B cell (primary cell): ENCODE results near the gene CDH7. TPM values are rescaled to one million over a fixed set of nuclear protein-coding genes. Genes with fewer than 3 reads are reported as not detected.

ENCODE experiments used
- ATAC-seq: fragments of 200-7000 bp; cut with Tn5 transposase; one replicate; pipeline ENCODE4 v1.10.0; 2021; ENCODE audit warnings: low read depth, mild to moderate bottlenecking, moderate number of reproducible peaks, moderate library complexity
- CTCF ChIA-PET: fragments of 350-600 bp; sonication (Branson Sonifier 250); formaldehyde crosslinking; loops from one replicate; lab custom pipeline; 2021; ENCODE audit warnings: antibody characterized with exemption, inconsistent platforms; lab: Charles Lee
- POLR2A ChIA-PET: fragments of 350-600 bp; sonication (Branson Sonifier 250); formaldehyde crosslinking; loops from one replicate; lab custom pipeline; 2021; ENCODE audit warnings: antibody characterized with exemption; lab: Charles Lee
- DNase-seq: peaks from one replicate; pipeline ENCODE4 v3.0.0; 2013
- H2AFZ ChIP-seq: 2 replicates; pipeline ENCODE4 v1.6.1; 2012; ENCODE audit warnings: mild to moderate bottlenecking, low read depth, low read length; ENCODE audit not compliant: insufficient read depth, poor library complexity, severe bottlenecking
- H3K27ac ChIP-seq, 2 donors: 1 replicate in 1 of 2; 2 replicates in 1 of 2; pipeline ENCODE4 v1.5.1; 2012 to 2013; ENCODE audit warnings: low read length in 2 of 2, mild to moderate bottlenecking in 2 of 2, moderate library complexity in 1 of 2
- H3K27me3 ChIP-seq, 4 experiments: fragments of 200-600 bp in 1 of 4; sonication (generic) in 1 of 4; replicated peaks in 1 of 4; 1 replicate in 2 of 4; 2 replicates in 2 of 4; pipeline versions ENCODE4 v1.6.1 to v1.7.0; 2013 to 2016; ENCODE audit warnings: low read length in 3 of 4, mild to moderate bottlenecking in 2 of 4, mixed read lengths in 1 of 4, moderate library complexity in 1 of 4; ENCODE audit not compliant: insufficient read depth in 4 of 4, control insufficient read depth in 3 of 4; ENCODE audit errors: control extremely low read depth in 1 of 4
- H3K36me3 ChIP-seq, 2 experiments: replicated peaks in 1 of 2; 1 replicate in 1 of 2; 2 replicates in 1 of 2; pipeline versions ENCODE4 v1.6.1 to v1.7.1; 2013; ENCODE audit warnings: low read length in 1 of 2; ENCODE audit not compliant: insufficient read depth in 2 of 2, control insufficient read depth in 1 of 2; ENCODE audit errors: control extremely low read depth in 1 of 2, extremely low read depth in 1 of 2
- H3K4me1 ChIP-seq, 2 donors: fragments of 200-600 bp in 1 of 2; sonication (generic) in 1 of 2; 1 replicate in 1 of 2; 2 replicates in 1 of 2; pipeline versions ENCODE4 v1.5.1 to v1.6.1; 2013 to 2017; ENCODE audit warnings: low read length in 2 of 2; ENCODE audit not compliant: control insufficient read depth in 2 of 2, insufficient read depth in 2 of 2
- H3K4me2 ChIP-seq: replicated peaks from 2 replicates; pipeline ENCODE3; 2012; ENCODE audit warnings: mild to moderate bottlenecking, low read depth, low read length; ENCODE audit not compliant: poor library complexity, severe bottlenecking
- H3K4me3 ChIP-seq, 5 experiments: fragments of 200-600 bp in 1 of 5; sonication (generic) in 1 of 5; 1 replicate in 3 of 5; 2 replicates in 2 of 5; pipeline versions ENCODE4 v1.5.1 to v1.7.0; 2011 to 2016; ENCODE audit warnings: low read length in 4 of 5, mild to moderate bottlenecking in 4 of 5, low read depth in 2 of 5, control low read depth in 1 of 5, moderate library complexity in 1 of 5; ENCODE audit not compliant: insufficient read depth in 1 of 5; ENCODE audit errors: control extremely low read depth in 1 of 5, extremely low read depth in 1 of 5
- H3K79me2 ChIP-seq: fragments of 200-600 bp; sonication (generic); one replicate; pipeline ENCODE4 v1.6.0; 2016; ENCODE audit warnings: low read length; ENCODE audit not compliant: control insufficient read depth, insufficient read depth
- H3K9ac ChIP-seq: fragments of 200-600 bp; sonication (generic); 2 replicates; pipeline ENCODE4 v1.6.1; 2017; ENCODE audit warnings: mild to moderate bottlenecking, low read length, moderate library complexity
- H3K9me3 ChIP-seq, 3 donors: one replicate each; pipeline versions ENCODE4 v1.6.1 to v1.7.1; 2013; ENCODE audit warnings: low read length in 2 of 3; ENCODE audit not compliant: control insufficient read depth in 2 of 3, insufficient read depth in 1 of 3; ENCODE audit errors: control extremely low read depth in 1 of 3
- H4K20me1 ChIP-seq: 2 replicates; pipeline ENCODE4 v1.6.0; 2012; ENCODE audit warnings: mild to moderate bottlenecking, low read length; ENCODE audit not compliant: insufficient read depth, control insufficient read depth, poor library complexity, severe bottlenecking
- H3K27ac Mint-ChIP-seq: one replicate; pipeline ENCODE4 v1.8.0; 2021; ENCODE audit warnings: mixed read lengths
- H3K27me3 Mint-ChIP-seq: one replicate; pipeline ENCODE4 v1.8.0; 2021; ENCODE audit warnings: mixed read lengths
- H3K4me1 Mint-ChIP-seq: one replicate; pipeline ENCODE4 v1.8.0; 2021; ENCODE audit warnings: mixed read lengths
- H3K4me3 Mint-ChIP-seq: one replicate; pipeline ENCODE4 v1.8.0; 2021; ENCODE audit warnings: mixed read lengths
- H3K9me3 Mint-ChIP-seq: one replicate; pipeline ENCODE4 v1.8.0; 2022; ENCODE audit warnings: mixed read lengths; ENCODE audit not compliant: insufficient read depth
- CTCF ChIP-seq: fragments of 200-600 bp; IDR thresholded peaks from one replicate; pipeline ENCODE4 v1.8.0; 2022; ENCODE audit warnings: antibody characterized with exemption, mild to moderate bottlenecking
- EZH2 ChIP-seq: IDR thresholded peaks from 2 replicates; pipeline ENCODE4 v1.6.1; 2012; ENCODE audit warnings: borderline replicate concordance, low read depth, mild to moderate bottlenecking, moderate library complexity, low read length; ENCODE audit not compliant: insufficient read depth, poor library complexity, severe bottlenecking
- WGBS: methylation state at CpG from one replicate; pipeline ENCODE4 v1.1.5; 2013; ENCODE audit warnings: missing lambda C conversion rate; ENCODE audit not compliant: insufficient coverage; 5-methylcytosine and 5-hydroxymethylcytosine counted together
- intact Hi-C: fragments of 100-400 bp; cut with micrococcal nuclease; formaldehyde crosslinking; loops from one replicate; pipeline ENCODE4 v1.10.0; 2022
- polyA plus RNA-seq: library from polyadenylated mRNA; depleted of rRNA; stranded (reverse); fragments of >200 nt; gene quantifications from 2 replicates; pipeline ENCODE4 v1.2.3, GENCODE V29; 2012
- total RNA-seq, 2 donors: library from RNA; stranded (reverse); fragments of 120-200 nt in 1 of 2; gene quantifications; 1 replicate in 1 of 2; 2 replicates in 1 of 2; pipeline versions ENCODE4 v1.2.3 to v1.2.4, GENCODE V29; 2013 to 2022

Gene CDH7
- total and polyA plus RNA-seq, 2 donors (not counting 1 experiment from before 2014, with no cell fraction given): not detected

GRCh38 chr18:65786474-65786873 is 35.7 kb downstream of the CDH7 start:
- Mint-ChIP-seq H3K4me3 (no peak overlapping the region), H3K4me1 (no peaks in the 10 kb centered on the region), H3K27me3 (no peaks in the 10 kb centered on the region), H3K9me3 (no peaks in the 10 kb centered on the region), H3K27ac (no peak overlapping the region)
- DNase-seq (no peak), ATAC-seq (no peak)
- H3K9ac ChIP-seq: no peak overlapping the region
- no peaks in the 10 kb centered on the region for H4K20me1 ChIP-seq
- ChIA-PET CTCF (interaction anchor here (0.7 kb wide), 1 partner anchor 23 kb away, joined by 3 read pairs; no protein-coding TSS in a partner anchor), POLR2A (no interaction called here)
- no peaks in the 10 kb centered on the region for H3K4me1 ChIP-seq
- no peak overlapping the region for H3K27ac ChIP-seq
- no peaks in the 10 kb centered on the region for H3K36me3 ChIP-seq
- no peaks in the 10 kb centered on the region for H3K9me3 ChIP-seq
- intact Hi-C loops: no loop called here
- no peaks in the 10 kb centered on the region for H3K27me3 ChIP-seq
- no peak overlapping the region for H3K4me3 ChIP-seq
- no peak overlapping the region for H3K4me2 ChIP-seq
- TF ChIP-seq CTCF (no peak), EZH2 (no peak)
- H2AFZ ChIP-seq: no peak overlapping the region
- no CpG with 5 or more reads among the region's 2 CpGs for WGBS
- no peaks in the 10 kb centered on the region for H3K79me2 ChIP-seq

DNA sequence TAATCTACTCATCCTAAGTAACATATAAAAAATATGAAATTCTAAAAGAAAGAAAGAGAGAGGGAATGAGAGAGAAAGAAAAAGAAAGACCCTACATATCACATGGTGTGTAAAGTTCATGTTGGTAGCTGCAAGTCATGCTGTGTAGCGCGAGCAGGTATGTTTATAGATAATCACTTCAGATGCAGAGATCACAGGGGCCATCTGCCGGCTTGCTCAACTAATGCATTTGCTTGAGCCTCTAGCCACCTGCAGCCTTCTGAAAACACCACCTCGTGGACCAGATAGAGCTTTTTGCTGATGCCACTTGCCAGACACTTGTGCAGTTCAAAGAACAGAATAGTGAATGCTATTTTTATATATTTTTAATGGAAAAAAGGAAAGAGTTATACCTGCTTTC is 37.6 kb downstream of the CDH7 start:
- CTCF ChIA-PET: no interaction called here
- Histone ChIP-seq H3K4me2 (no peak overlapping the region), H3K79me2 (no peaks in the 10 kb centered on the region), H3K9me3 (no peaks in the 10 kb centered on the region), H3K27ac (no peak overlapping the region), H4K20me1 (no peaks in the 10 kb centered on the region), H3K4me1 (no peaks in the 10 kb centered on the region), H2AFZ (no peak overlapping the region), H3K9ac (no peak overlapping the region), H3K27me3 (no peaks in the 10 kb centered on the region), H3K4me3 (no peak overlapping the region), H3K36me3 (no peaks in the 10 kb centered on the region)
- 96% methylated on average over 3 of the region's 4 CpGs for WGBS
- POLR2A ChIA-PET: no interaction called here
- Mint-ChIP-seq H3K27ac (no peak overlapping the region), H3K27me3 (no peaks in the 10 kb centered on the region), H3K4me1 (no peaks in the 10 kb centered on the region), H3K9me3 (no peaks in the 10 kb centered on the region), H3K4me3 (no peak overlapping the region)
- DNase-seq (no peak), ATAC-seq (no peak)
- TF ChIP-seq EZH2 (no peak), CTCF (no peak)
- intact Hi-C loops: no loop called here
